ENCODE data around the gene MREG.

GRCh38 chr2:215910180-215910579 lies 103.2 kb downstream of the MREG start:
- TF ChIP-seq CTCF (conservative IDR thresholded peaks at IDR 0.05) (no peak), EZH2 (IDR thresholded peaks at IDR 0.05; ENCODE audit: low read depth) (no peak)

Measured in PC-9 (cell line).